Suppressor macrophage (primary cell): ENCODE measurements around the gene RHO.

Source experiments
- DNase-seq, 4 experiments: peaks; one replicate each; pipeline ENCODE4 v3.0.0-alpha.2; 2020 to 2022

RHO gene

DNA sequence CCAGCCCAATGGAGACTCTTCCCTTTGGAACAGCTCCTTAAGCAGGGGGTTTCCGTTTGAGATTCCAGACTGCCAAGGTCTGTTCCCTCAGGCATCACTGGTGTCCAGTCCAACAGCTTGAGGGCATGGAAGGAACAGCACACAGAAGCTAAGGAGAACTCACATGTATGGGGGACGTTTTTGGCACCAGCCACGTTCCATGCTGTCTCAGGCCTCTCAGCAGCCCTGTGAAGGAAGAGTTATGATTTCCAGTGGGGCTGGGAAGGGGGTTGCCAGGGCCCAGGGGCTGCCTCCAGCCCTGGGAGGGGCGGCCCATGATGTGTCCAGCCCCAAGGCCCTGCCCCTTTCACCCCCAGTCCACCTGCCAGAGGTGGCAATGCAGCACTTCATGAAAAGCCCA, 7.5 kb upstream of the RHO start:
- no peak for DNase-seq

DNA sequence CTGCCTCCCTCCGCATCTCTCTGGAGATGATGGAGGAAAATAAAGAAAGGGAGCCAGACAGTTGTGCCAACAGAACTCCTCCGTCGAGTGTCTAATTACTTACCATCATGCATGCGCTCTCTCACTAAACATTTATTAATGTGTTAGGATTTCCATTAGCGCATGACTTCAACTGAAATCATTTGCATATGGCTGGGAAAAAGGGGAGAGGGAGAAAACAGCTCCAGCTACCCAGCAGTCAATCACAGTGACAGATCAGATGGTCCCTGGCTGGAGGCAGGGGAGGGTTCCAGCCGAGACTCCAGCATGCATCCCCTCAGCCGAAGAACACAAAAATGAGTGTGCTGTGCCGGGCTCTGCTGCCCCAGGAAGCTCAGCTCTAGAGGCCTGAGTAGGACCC, 6.8 kb upstream of the RHO start:
- no peak for DNase-seq

DNA sequence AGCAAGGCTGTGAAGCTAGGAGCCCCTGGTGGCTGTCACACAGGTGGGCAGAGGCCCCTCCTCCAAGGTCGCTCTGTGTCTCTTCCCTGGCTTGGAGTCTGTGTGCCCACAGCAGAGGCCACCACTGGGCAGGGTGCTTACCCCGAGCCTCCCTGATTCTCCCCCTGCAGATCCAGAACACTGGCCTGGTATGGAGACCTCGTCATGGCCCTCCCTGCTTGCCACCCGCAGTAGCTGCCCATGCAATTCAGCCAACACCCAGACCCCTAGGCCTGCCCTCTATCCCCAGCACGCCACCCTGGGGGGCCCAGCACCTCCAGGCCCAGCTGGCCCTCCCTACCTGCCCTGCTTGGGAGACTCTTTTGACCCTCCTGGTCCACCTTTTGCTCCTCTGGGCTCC, 5.5 kb upstream of the RHO start:
- DNase-seq = no peak

DNA sequence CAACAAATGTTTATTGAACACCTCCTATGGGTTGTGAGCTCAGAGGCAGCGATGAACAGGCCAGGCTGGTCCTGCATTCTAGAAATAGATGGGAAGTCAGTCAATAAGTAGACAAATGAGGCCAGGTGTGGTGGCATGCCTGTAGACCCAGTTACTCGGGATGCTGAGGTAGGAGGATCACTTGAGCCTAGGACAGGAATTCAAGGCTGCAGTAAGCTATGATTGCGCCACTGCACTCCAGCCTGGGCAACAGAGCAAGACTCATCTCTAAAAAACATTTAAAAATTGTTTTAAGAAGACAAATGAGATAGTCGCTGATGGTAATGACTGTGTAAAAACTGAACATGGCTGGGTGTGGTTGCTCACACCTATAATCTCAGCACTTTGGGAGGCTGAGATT, 4.4 kb upstream of the RHO start:
- DNase-seq = no peak

DNA sequence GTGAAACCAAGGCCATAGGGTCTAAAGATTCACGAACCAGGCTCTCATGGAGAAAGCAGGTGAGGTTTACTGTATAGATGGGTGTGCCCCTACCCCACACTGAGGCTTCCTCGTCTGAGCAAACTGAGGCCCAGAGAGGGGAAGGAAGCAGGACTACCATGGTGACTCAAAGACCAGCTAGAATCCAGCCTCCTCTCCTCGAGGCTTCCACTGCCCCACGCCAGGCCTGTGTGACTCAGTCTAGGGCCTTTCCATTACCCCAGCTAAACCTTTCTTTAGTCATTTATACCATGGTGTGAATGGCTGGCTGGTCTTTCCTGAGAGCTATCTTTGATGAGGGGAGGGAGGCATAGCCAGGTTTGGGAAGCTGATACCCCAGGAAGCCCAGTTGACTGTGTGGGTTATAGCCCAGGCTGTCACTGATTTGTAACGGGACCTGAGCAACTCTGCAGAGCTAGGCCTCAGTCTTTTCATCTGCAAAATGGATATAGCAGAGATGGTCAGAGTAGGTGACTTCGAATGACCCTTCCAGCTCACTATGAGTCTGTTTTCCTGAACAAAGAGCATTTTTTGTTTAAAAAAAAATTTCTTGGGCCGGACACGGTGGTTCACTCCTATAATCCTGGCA, 3.0 kb upstream of the RHO start:
- DNase-seq = peak; percentile 87 to 94 (median 90)

DNA sequence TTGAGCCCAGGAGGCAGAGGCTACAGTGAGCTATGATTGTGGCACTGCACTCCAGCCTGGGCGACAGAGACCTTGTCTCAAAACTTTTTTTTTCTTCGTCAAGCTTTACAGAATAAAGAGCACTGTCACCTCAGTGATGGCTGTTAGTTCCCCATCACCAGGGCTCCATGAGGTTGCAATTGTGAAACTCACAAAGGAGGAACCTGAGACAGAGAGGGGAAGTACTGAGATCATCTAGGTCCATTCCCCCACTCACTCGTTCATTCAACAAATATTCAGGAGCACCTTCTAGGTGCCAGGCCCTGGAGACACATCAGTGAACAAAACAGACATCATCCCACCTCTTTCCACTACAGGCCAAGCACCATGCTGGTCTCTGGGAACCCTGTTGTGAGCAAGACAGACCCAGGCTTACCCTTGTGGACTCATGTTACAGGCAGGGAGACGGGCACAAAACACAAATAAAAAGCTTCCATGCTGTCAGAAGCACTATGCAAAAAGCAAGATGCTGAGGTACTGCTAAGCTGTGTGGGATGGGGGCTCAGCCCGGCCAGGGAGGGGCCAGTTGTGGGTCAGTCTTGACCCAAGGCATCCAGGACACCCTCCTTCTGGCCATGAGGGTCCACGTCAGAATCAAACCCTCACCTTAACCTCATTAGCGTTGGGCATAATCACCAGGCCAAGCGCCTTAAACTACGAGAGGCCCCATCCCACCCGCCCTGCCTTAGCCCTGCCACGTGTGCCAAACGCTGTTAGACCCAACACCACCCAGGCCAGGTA, 2.1 kb upstream of the RHO start:
- peak; percentile 82 to 96 (median 90) for DNase-seq

DNA sequence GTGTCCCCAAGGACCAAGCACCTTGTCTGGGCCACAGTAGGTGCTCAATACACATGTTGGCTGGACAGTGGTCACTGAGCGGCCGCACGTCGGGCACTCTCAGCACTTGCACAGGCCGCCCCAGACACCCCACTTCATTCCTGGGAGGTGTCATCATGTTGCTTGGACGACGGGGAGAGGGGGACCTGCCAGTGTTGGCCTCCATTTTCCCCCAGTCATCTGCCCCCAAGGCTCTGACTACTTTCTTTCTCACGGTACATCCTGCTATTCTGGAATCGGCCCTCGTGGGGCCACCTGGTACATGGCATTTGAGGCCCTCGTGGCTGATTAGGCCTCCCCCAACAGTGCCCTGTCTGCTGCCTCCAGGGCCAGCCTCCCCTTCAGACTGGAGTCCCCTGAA, 1.2 kb upstream of the RHO start:
- DNase-seq = no peak

DNA sequence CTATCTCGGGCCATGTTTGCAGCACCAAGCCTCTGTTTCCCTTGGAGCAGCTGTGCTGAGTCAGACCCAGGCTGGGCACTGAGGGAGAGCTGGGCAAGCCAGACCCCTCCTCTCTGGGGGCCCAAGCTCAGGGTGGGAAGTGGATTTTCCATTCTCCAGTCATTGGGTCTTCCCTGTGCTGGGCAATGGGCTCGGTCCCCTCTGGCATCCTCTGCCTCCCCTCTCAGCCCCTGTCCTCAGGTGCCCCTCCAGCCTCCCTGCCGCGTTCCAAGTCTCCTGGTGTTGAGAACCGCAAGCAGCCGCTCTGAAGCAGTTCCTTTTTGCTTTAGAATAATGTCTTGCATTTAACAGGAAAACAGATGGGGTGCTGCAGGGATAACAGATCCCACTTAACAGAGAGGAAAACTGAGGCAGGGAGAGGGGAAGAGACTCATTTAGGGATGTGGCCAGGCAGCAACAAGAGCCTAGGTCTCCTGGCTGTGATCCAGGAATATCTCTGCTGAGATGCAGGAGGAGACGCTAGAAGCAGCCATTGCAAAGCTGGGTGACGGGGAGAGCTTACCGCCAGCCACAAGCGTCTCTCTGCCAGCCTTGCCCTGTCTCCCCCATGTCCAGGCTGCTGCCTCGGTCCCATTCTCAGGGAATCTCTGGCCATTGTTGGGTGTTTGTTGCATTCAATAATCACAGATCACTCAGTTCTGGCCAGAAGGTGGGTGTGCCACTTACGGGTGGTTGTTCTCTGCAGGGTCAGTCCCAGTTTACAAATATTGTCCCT, 1.2 kb downstream of the RHO start:
- no peak for DNase-seq

DNA sequence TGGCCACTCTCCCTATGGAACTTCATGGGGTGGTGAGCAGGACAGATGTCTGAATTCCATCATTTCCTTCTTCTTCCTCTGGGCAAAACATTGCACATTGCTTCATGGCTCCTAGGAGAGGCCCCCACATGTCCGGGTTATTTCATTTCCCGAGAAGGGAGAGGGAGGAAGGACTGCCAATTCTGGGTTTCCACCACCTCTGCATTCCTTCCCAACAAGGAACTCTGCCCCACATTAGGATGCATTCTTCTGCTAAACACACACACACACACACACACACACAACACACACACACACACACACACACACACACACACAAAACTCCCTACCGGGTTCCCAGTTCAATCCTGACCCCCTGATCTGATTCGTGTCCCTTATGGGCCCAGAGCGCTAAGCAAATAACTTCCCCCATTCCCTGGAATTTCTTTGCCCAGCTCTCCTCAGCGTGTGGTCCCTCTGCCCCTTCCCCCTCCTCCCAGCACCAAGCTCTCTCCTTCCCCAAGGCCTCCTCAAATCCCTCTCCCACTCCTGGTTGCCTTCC, 1.9 kb downstream of the RHO start:
- DNase-seq = peak in 3 of 4 experiments; percentile 40 to 43 (median 41)

DNA sequence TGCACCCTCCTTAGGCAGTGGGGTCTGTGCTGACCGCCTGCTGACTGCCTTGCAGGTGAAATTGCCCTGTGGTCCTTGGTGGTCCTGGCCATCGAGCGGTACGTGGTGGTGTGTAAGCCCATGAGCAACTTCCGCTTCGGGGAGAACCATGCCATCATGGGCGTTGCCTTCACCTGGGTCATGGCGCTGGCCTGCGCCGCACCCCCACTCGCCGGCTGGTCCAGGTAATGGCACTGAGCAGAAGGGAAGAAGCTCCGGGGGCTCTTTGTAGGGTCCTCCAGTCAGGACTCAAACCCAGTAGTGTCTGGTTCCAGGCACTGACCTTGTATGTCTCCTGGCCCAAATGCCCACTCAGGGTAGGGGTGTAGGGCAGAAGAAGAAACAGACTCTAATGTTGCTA, 2.4 kb downstream of the RHO start:
- no peak for DNase-seq

DNA sequence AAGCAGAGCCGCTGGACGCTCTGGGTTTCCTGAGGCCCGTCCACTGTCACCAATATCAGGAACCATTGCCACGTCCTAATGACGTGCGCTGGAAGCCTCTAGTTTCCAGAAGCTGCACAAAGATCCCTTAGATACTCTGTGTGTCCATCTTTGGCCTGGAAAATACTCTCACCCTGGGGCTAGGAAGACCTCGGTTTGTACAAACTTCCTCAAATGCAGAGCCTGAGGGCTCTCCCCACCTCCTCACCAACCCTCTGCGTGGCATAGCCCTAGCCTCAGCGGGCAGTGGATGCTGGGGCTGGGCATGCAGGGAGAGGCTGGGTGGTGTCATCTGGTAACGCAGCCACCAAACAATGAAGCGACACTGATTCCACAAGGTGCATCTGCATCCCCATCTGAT, 3.3 kb downstream of the RHO start:
- peak in 2 of 4 experiments; percentile 28 to 48 for DNase-seq

DNA sequence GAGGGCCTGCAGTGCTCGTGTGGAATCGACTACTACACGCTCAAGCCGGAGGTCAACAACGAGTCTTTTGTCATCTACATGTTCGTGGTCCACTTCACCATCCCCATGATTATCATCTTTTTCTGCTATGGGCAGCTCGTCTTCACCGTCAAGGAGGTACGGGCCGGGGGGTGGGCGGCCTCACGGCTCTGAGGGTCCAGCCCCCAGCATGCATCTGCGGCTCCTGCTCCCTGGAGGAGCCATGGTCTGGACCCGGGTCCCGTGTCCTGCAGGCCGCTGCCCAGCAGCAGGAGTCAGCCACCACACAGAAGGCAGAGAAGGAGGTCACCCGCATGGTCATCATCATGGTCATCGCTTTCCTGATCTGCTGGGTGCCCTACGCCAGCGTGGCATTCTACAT, 3.8 kb downstream of the RHO start:
- DNase-seq = no peak

DNA sequence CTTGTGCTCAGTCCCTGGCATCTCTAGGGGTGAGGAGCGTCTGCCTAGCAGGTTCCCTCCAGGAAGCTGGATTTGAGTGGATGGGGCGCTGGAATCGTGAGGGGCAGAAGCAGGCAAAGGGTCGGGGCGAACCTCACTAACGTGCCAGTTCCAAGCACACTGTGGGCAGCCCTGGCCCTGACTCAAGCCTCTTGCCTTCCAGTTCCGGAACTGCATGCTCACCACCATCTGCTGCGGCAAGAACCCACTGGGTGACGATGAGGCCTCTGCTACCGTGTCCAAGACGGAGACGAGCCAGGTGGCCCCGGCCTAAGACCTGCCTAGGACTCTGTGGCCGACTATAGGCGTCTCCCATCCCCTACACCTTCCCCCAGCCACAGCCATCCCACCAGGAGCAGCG, 5.0 kb downstream of the RHO start:
- no peak for DNase-seq

DNA sequence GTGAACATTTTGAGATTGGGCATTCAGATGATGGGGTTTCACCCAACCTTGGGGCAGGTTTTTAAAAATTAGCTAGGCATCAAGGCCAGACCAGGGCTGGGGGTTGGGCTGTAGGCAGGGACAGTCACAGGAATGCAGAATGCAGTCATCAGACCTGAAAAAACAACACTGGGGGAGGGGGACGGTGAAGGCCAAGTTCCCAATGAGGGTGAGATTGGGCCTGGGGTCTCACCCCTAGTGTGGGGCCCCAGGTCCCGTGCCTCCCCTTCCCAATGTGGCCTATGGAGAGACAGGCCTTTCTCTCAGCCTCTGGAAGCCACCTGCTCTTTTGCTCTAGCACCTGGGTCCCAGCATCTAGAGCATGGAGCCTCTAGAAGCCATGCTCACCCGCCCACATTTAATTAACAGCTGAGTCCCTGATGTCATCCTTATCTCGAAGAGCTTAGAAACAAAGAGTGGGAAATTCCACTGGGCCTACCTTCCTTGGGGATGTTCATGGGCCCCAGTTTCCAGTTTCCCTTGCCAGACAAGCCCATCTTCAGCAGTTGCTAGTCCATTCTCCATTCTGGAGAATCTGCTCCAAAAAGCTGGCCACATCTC, 6.1 kb downstream of the RHO start:
- DNase-seq = no peak

DNA sequence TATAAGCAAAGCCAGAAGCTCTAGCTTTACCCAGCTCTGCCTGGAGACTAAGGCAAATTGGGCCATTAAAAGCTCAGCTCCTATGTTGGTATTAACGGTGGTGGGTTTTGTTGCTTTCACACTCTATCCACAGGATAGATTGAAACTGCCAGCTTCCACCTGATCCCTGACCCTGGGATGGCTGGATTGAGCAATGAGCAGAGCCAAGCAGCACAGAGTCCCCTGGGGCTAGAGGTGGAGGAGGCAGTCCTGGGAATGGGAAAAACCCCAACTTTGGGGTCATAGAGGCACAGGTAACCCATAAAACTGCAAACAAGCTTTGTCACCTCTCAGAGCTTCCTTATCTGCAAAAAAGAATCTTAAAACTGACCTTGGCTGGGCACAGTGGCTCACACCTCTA, 6.6 kb downstream of the RHO start:
- DNase-seq = no peak

DNA sequence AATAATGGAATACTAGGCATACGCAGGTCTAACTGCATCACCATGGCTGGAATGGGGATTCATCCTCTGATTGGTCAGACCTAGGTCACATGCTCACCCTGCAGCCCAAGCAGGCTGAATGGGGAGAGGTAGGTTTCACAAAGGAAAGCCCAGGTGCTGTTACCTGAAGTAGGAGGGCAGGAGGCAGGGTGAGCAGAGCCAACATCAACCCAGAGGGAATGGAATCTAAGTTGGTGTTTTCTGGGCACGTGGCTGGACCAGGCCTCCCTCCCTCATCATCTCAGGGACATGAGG, 7.9 kb downstream of the RHO start:
- DNase-seq = no peak

DNA sequence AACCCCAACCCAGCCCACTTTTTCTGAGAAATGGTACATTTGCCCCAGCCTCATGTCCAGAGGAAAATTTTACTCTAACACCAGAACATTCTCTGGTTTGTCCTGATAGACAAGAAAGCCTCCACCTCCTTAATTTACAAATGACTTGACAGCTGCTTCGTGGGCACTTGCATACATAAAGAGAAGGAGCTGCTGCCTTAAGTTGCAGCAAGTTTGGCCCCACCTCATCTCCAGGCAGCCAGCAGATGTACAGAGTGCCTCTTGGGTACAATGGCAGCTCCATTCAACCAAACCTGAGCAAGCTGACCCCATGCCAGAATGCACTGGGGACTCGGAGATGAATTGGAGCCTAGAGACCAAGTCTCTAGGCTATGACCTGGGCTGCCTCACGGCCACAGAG, 8.4 kb downstream of the RHO start:
- DNase-seq = no peak

DNA sequence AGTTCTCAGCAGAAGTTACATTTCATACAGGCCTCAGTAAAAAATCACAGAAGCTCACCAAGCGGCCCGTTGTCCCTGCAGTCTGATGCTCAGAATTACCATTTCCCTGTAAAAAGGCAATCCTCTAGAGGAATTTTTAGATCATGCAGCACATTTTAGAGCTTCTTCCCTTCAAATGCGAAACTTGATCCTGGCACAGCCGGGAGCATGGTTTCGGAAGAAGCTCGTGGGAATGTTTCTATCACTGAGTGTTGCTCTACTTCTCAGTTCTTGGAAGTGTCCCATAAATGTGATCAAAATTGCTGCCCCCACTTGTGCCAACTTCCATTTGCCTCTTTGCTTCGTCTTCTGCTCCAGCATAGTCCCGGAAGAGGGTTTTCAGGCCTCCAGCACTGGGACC, 10.8 kb downstream of the RHO start:
- no peak for DNase-seq

DNA sequence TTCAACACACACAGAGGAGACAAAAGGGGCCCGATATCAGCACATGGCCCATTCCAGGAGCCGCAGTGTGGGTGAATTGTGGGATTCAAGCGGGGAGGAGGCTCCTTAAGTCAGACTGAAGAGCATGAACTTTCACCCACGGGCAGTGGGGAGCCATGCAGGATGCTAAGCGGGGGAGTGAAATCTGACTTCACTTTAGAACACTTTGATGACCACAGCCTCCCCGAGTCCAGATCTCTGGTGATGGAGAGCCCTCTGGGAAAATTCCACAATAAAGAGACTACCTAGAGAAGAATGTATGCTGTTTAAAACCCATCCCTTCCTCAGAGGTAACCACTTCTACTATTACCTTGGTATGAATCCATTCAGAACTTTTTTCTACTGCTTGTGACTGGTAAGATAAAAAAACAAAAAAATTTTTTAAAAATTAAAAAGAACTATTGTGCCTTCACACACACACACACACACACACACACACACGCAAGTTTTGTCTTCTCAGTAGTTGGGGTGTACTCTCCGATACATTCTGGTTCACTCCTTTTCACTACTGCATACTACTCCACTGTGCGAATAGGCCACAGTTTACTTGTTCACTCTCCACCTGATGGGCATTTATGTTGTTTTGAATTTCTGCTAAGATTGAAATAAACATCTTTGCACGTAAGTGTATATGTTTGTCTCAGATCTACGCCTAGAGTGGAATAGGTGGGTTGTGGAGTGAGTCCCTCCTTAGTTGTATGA, 12.5 kb downstream of the RHO start:
- DNase-seq = no peak

DNA sequence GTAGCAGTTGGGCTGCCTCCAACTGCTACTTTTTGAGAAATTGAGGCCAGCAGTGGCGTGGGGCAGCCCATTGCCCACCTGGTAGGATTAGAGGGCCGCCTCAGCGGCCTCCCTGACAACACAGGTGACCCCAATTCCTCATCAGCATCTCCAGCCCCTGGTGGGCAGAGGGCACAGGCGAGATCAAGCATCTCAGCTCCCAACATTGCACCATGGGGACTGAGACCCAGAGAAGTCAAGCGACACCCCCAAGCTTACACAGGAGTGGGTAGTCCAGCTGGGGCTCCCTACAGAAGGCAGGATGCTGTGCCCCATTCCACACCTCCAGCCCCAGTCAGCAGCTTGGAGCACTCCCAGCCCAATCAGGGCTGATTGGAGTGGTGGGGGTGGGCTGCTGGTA, 14.3 kb downstream of the RHO start:
- DNase-seq = no peak

DNA sequence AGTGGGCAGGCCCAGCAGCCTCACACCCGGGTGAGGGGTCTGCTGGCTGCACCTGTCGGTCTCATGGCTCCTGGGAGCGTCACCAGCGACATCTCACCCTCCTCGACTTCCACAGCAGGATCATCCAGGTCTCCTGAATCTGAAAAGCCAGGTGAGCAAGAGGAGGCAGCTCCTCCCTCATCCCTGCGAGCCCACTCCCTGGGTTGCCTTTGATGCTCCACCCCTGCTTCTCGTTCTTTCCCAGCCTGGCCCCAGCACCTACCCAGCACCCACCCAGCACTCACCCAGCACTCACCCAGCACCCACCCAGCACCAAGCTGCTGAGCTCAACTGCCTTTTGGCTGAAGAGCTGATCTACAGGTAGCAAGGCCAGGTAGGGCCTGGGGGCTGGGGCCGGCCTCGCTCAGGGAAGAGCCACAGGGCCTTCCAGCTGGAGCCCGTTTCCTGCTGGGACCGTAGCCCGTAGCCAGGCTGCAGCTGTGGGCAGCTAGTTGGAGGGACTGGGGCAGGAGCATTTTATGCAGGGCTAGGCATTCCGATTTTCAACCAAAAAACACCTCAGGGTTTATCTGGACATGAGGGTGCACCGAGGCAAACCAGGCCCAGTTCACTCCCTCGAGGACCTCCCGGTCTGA, 14.8 kb downstream of the RHO start, which contains the start of gene H1-8:
Gene H1-8, plus strand, starts transcription at position 20 of the 635 bp plus-strand sequence. Its CDS starts 44 bp downstream, at position 64.
- no peak for DNase-seq

DNA sequence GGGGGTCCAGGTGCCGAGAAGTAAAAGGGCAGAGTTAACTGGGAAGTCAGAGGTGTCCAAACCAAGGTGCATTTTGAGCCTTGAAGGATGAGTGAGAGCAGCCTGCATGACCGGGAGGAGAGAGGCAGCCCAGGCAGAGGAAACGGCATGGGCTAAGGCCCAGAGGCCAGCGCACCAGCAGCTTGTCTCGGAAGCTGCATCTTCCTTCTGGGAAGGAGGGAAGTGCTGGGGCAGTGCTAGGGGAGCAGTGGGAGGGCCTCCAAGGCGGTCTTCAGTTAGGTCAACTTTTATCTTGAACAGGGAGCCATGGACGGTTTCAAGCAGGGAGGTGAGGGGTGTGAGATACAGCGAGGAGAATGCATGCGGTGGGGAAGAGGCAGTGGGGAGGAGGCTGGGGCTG, 15.6 kb downstream of the RHO start:
- no peak for DNase-seq
